ENCODE measurements around the gene TGFBR1.

- TF ChIP-seq ZFX (IDR thresholded peaks at IDR 0.05), result no peak
- TF ChIP-seq CTCF (conservative IDR thresholded peaks at IDR 0.05), result no peak
Measured at GRCh38 chr9:99185934-99186333, 81.0 kb downstream of the TGFBR1 start.
